NCI-H146 treated with DMSO at 0.1 percent for 48 hours (cell line): ENCODE measurements around the gene PIK3R5.

Experiments
- DNase-seq: peaks from one replicate; lab custom pipeline; 2025; ENCODE audit not compliant: unreplicated experiment; lab: John Stamatoyannopoulos, UW

Gene PIK3R5

DNA sequence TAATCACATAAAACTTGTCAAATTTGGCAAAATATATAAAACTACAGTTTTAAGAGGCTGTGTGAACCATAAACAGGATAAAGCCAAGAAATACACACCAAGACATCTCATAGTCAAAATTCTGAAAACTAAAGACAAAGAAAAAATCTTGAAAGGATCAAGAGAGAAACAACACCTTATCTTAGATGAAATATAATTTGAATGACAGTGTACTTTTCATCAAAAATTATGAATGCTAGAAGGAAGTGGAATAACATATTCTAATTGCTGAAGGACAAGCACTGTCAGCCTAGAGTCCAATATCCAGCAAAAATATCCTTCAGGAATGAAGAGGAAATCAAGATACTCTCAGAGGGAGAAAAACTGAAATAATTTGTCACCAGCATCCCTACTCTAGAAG, 37.2 kb downstream of the PIK3R5 start:
- DNase-seq = no peak

GRCh38 chr17:8927395-8927794, 38.1 kb downstream of the PIK3R5 start:
- DNase-seq = no peak

DNA sequence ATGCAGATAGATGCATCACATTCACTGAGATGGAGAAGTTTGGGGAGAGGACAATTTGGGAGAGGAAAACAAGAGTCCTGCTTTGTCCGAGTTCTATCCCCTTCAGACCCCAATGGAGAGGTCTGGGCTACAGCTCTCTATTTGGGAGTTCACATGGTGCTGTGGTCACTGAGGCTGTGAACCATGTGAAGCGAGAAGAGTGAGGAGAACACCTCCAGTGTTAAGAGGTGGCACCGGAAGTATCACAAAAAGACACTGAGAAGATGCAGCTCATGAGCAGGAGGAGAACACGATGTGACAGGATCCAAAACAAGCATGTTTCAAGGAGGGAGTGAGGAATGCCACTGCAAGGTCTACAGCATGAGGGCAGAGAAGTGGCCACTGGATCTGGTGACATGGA, 39.7 kb downstream of the PIK3R5 start:
- DNase-seq = no peak

DNA sequence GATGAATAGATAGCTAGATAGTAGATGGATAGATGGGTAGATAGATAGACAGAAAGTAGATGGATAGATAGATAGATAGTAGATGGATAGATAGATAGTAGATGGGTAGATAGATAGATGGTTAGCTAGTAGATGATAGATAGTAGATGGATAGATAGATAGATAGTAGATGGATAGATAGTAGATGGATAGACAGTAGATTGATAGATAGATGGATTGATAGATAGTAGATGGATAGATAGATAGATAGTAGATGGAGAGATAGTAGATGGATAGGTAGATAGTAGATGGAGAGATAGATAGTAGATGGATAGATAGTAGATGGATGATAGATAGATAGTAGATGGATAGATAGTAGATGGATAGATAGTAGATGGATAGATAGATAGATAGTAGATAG, 40.4 kb downstream of the PIK3R5 start:
- DNase-seq = no peak

GRCh38 chr17:8924595-8924994, 40.9 kb downstream of the PIK3R5 start:
- no peak for DNase-seq

DNA sequence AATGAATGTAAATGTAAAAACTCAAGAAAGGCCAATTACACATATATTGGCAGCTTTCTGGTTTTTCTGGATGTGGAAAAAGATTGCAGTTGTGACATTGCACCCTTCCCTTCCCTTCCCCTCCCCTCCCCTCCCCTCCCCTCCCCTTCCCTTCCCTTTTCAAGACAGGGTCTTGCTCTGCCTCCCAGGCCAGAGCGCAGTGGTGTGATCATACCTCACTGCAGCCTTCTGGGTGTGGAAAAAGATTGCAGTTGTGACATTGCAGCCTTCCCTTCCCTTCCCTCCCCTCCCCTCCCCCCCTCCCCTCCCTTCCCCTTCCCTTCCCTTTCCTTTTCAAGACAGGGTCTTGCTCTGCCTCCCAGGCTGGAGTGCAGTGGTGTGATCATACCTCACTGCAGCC, 41.7 kb downstream of the PIK3R5 start:
- no peak for DNase-seq

- no peak for DNase-seq
Measured at GRCh38 chr17:8922928-8923327, 42.6 kb downstream of the PIK3R5 start.

DNA sequence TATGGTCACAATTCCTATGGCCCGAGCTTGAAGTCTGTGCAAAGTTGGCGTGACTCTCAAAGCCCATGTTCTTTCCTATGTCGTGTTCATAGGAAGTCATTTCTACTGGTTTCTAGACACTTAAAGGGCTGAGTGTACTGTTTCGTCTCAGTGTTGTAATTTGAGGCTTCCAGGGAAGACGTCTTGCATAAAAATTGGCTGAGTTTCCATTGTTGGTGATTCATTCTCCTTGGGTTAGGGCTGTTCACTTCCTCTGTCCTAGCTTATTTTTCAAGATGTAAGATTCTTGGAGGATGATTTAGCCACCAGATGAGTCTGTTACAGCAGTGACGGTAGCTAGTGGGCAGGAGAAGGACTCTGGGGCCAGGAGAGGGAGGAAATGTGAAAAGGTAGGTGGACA, 43.1 kb downstream of the PIK3R5 start:
- no peak for DNase-seq

GRCh38 chr17:8921147-8921546, 44.4 kb downstream of the PIK3R5 start:
- no peak for DNase-seq

DNA sequence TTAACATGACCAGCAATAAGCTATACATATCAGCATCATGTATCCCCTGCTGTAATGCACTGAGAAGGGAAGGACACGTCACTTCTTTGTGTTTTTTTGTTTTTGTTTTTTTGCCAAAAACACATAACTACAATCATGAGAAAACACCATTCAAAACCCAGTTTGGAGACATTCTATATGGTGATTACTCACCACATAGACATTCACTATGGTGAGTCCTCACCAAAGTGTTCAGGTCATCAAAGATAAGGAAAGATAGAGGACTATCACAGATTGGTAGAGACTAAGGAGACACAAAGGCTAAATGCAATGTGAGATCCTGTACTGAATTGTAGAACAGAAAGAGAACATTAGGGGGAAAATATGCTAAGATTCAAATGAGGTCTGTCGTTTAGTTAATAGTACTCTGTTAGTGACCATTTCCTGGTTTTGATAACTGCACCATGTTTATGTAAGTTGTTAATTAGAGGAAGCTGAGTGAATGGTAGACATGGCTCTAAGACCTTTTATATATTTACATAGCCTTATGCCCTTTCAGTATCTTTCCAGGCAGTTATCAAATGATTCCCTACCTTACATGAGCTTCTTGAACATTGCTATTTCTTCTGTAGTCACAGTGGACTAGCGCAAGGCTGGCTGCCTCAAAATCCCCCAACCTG, 46.6 kb downstream of the PIK3R5 start:
- no peak for DNase-seq

GRCh38 chr17:8916466-8916865, 49.0 kb downstream of the PIK3R5 start:
- no peak for DNase-seq

- no peak for DNase-seq
Measured at GRCh38 chr17:8914554-8914953, 51.0 kb downstream of the PIK3R5 start.

- no peak for DNase-seq
Measured at GRCh38 chr17:8913879-8914278, 51.6 kb downstream of the PIK3R5 start.

- DNase-seq = no peak
Measured at GRCh38 chr17:8913091-8913490, 52.4 kb downstream of the PIK3R5 start.

DNA sequence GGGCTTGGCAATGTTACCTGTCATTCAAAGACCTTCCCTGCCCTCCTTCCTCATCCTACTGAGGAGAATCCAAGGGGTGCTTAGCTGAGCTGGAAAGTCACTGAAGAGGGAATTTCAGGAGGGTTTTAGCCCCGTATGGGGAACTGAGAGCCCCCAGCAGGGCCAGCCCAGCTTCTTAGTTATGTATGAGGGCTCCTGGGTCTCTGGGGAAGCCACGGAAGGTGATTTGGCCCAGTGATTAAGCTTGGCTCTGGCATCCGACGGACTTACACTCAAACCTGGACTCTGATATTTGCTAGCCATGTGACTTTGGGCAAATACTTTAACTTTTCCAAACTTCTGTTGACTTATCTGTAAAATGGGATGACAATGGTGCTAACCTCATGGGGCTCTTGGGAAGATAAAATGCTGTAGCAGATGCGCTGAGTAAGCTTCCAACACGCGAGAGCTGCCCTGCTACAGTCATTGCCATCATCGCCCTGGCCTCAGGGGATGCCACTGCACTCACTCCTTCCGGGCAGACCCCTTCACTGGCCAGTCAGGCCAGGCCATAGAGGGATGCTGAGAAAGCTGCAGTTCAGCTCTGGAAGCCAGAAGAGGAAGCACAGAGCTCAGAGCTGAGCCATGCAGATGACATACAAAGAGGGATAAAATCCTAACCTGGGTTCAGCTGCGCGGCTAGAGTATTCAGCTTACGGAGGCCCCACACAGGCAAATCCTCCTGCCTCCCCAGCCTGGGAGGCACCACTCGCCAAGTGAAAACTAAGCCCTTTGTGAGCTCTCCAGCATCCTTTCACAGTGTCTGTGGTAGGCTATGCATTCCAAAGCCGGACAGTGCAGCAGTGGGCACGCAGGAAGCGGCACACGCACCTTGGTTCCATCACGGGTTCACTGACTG, 53.2 kb downstream of the PIK3R5 start:
- DNase-seq = no peak

DNA sequence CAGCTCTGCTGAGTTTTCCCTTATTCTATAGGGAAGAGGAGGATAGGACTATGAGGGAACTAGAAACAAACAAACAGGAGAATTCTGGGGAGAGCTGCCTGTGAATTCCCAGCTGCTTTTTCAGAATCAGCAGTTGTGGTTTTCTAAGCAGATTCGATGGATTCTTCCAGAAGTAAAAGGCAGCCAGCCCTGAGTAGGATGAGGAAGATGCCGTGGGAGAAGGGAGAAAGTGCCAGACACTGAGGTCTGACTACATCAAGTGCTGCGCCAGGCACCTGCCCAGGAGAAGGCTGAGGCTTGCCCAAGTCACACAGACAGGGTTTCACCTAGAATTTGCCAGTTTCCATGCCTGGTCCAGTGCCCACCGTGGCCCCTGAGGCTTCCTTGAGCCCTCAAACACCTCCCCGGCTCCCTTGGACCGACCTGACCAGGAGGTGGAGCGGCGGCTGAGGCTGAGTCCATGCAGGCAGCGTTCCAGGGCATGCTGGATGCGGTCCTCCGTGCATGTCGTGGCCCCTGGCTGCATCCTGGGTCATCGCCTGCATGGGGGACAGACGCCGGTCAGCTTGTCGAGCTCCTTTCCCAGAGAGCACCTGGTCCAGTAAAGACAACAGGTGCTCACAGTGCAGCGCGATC, 54.4 kb downstream of the PIK3R5 start:
- no peak for DNase-seq

- DNase-seq = no peak
Measured at GRCh38 chr17:8909586-8910270, 55.8 kb downstream of the PIK3R5 start.

DNA sequence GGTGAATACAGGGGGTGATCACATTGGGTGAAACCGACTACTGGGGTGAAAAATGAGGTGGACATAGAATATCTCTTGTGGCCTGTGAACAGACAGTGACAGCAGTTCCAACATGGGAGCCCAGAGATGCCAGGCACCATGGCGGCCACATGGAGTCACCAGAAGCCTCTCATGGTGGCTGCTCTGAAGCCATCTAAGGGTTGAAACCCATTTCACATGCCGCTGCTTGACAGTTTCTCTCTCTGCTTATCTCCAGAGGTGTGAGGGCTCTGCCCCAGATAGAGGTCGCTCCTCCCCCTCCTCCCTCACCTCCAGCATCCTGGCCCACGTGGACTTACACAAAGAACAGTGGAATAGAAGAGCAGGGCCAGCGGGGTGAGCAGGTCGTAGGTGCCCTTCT, 60.2 kb downstream of the PIK3R5 start:
- DNase-seq = no peak

- no peak for DNase-seq
Measured at GRCh38 chr17:8904686-8905085, 60.8 kb downstream of the PIK3R5 start.

DNA sequence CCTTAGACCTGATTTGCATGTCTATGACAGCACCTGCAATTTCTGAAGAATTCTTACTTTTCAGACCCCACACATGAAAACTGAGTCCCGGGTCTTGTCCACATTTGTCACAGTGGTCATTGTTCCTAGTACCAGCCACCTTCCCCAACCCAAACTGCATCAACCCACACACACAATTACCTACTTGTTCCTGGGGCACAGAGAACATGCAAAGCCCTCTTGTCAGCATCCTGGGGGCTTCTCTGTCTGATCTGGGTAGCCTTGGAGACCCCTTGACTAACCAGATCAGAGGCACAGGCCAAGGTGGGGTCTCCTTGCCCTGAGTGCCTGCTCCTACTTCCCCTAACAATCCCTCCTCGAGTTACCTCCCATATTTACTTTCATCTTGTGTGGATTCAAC, 61.3 kb downstream of the PIK3R5 start:
- DNase-seq = no peak
